Uterus (tissue), 2 donors: ENCODE data around the gene CDC42SE2.
"Not testable (repeated sequence)": the region's sequence is repeated elsewhere in the genome, so short reads cannot be mapped to it uniquely, and the experiment has no call there.

Source experiments
- POLR2A ChIP-seq, 2 donors: fragments of 450-650 bp; IDR thresholded peaks; one replicate each; pipeline ENCODE4 v1.6.1; 2016; ENCODE audit warnings: antibody characterized with exemption in 2 of 2, mild to moderate bottlenecking in 1 of 2, moderate library complexity in 1 of 2
- TF ChIP-seq, protein P1 (sequence below), 4 experiments: fragments of 200-600 bp in 2 of 4; fragments of 450-650 bp in 2 of 4; sonication (generic) in 2 of 4; IDR thresholded peaks; one replicate each; pipeline ENCODE4 v1.5.1; 2016 to 2019; ENCODE audit warnings: antibody characterized with exemption in 4 of 4, mild to moderate bottlenecking in 2 of 4, moderate library complexity in 1 of 4

DNA sequence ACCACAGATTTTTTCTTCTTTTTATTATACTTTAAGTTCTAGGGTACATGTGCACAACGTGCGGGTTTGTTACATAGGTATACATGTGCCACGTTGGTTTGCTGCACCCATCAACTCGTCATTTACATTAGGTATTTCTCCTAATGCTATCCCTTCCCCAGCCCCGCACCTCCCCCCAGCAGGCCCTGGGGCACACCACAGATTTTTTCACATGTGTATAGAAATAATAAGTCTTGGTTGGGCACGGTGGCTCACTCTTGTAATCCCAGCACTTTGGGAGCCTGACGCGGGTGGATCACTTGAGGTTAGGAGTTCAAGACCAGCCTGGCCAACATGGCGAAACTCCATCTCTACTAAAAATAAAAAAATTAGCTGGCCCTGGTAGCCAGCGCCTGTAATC, 9.8 kb upstream of the CDC42SE2 start:
- TF ChIP-seq, protein P1, sequence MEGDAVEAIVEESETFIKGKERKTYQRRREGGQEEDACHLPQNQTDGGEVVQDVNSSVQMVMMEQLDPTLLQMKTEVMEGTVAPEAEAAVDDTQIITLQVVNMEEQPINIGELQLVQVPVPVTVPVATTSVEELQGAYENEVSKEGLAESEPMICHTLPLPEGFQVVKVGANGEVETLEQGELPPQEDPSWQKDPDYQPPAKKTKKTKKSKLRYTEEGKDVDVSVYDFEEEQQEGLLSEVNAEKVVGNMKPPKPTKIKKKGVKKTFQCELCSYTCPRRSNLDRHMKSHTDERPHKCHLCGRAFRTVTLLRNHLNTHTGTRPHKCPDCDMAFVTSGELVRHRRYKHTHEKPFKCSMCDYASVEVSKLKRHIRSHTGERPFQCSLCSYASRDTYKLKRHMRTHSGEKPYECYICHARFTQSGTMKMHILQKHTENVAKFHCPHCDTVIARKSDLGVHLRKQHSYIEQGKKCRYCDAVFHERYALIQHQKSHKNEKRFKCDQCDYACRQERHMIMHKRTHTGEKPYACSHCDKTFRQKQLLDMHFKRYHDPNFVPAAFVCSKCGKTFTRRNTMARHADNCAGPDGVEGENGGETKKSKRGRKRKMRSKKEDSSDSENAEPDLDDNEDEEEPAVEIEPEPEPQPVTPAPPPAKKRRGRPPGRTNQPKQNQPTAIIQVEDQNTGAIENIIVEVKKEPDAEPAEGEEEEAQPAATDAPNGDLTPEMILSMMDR (IDR thresholded peaks at IDR 0.05), result not testable (repeated sequence)
- not testable (repeated sequence) for TF ChIP-seq POLR2A (IDR thresholded peaks at IDR 0.05)
